Skin epidermis (tissue), 12 donors: Measurements from ENCODE around the gene SUN3.

Experiments used
- H3K27ac ChIP-seq, 21 experiments: fragments of 200-600 bp; sonication (generic) in 11 of 21; one replicate each; pipeline ENCODE4 v1.5.0; 2020; ENCODE audit warnings: mild to moderate bottlenecking in 3 of 21, inconsistent platforms in 2 of 21, moderate library complexity in 2 of 21
- H3K4me3 ChIP-seq, 7 experiments: fragments of 200-600 bp; sonication (generic) in 2 of 7; one replicate each; pipeline ENCODE4 v1.5.0; 2020; ENCODE audit warnings: inconsistent platforms in 2 of 7, mild to moderate bottlenecking in 2 of 7, moderate library complexity in 1 of 7

SUN3 gene

GRCh38 chr7:48028938-48029337 lies at the start of gene SUN3:
TSS of gene SUN3 (minus strand) at chr7:48029107. CDS start at chr7:48028938, 169 bp downstream.
- H3K4me3 ChIP-seq, result no peak within 1 kb of the TSS

GRCh38 chr7:48078470-48078869 lies 49.6 kb upstream of the SUN3 start:
- H3K27ac ChIP-seq, result no peak overlapping the region

More at GRCh38 chr7:48028938-48029337, at the start of gene SUN3:
- no peak within 1 kb of the TSS for H3K27ac ChIP-seq

GRCh38 chr7:48077423-48077822 lies 48.5 kb upstream of the SUN3 start:
- no peak overlapping the region for H3K4me3 ChIP-seq
- H3K27ac ChIP-seq, result no peak overlapping the region

More at GRCh38 chr7:48078470-48078869, 49.6 kb upstream of the SUN3 start:
- H3K4me3 ChIP-seq, result no peak overlapping the region

GRCh38 chr7:48074204-48074654 lies 45.3 kb upstream of the SUN3 start:
- no peak overlapping the region for H3K4me3 ChIP-seq
- no peak overlapping the region for H3K27ac ChIP-seq

- no peak overlapping the region for H3K4me3 ChIP-seq
- H3K27ac ChIP-seq, result no peak overlapping the region
These were observed 38.6 kb upstream of the SUN3 start for GRCh38 chr7:48067475-48067874.

- Histone ChIP-seq H3K27ac (no peak overlapping the region), H3K4me3 (no peak overlapping the region)
These were observed 35.1 kb upstream of the SUN3 start for GRCh38 chr7:48063985-48064384.

GRCh38 chr7:48059706-48060105 lies 30.8 kb upstream of the SUN3 start:
- H3K27ac ChIP-seq, result no peak overlapping the region
- H3K4me3 ChIP-seq, result no peak overlapping the region

- H3K4me3 ChIP-seq, result no peak overlapping the region
- no peak overlapping the region for H3K27ac ChIP-seq
These were observed 30.1 kb upstream of the SUN3 start for GRCh38 chr7:48058990-48059389.

GRCh38 chr7:48053736-48054135 lies 24.8 kb upstream of the SUN3 start:
- peak overlapping the region in 1 of 21 experiments; percentile 16 for H3K27ac ChIP-seq
- no peak overlapping the region for H3K4me3 ChIP-seq

- H3K4me3 ChIP-seq, result no peak overlapping the region
- no peak overlapping the region for H3K27ac ChIP-seq
These were observed 23.8 kb upstream of the SUN3 start for GRCh38 chr7:48052748-48053147.

GRCh38 chr7:48049850-48050249 lies 20.9 kb upstream of the SUN3 start:
- Histone ChIP-seq H3K4me3 (no peak overlapping the region), H3K27ac (peak overlapping the region in 2 of 21 experiments; percentile 11 to 16)

- Histone ChIP-seq H3K4me3 (no peak overlapping the region), H3K27ac (no peak overlapping the region)
These were observed 19.2 kb upstream of the SUN3 start for GRCh38 chr7:48048113-48048512.

- no peak overlapping the region for H3K27ac ChIP-seq
- no peak overlapping the region for H3K4me3 ChIP-seq
These were observed 17.6 kb upstream of the SUN3 start for GRCh38 chr7:48046458-48046857.

GRCh38 chr7:48045195-48045765 lies 16.4 kb upstream of the SUN3 start:
- H3K27ac ChIP-seq, result no peak overlapping the region

GRCh38 chr7:48042636-48043035 lies 13.7 kb upstream of the SUN3 start:
- Histone ChIP-seq H3K4me3 (no peak overlapping the region), H3K27ac (no peak overlapping the region)

More at GRCh38 chr7:48045195-48045765, 16.4 kb upstream of the SUN3 start:
- no peak overlapping the region for H3K4me3 ChIP-seq

- Histone ChIP-seq H3K4me3 (no peak overlapping the region), H3K27ac (peak overlapping the region in 2 of 21 experiments; percentile 25 to 39)
These were observed 13.3 kb upstream of the SUN3 start for GRCh38 chr7:48042216-48042615.

- H3K27ac ChIP-seq, result peak overlapping the region in 2 of 21 experiments; percentile 25 to 39
- no peak overlapping the region for H3K4me3 ChIP-seq
These were observed 12.7 kb upstream of the SUN3 start for GRCh38 chr7:48041653-48041970.

- Histone ChIP-seq H3K4me3 (no peak overlapping the region), H3K27ac (peak overlapping the region in 2 of 21 experiments; percentile 11 to 25)
These were observed 12.2 kb upstream of the SUN3 start for GRCh38 chr7:48040944-48041652.

- H3K4me3 ChIP-seq, result no peak overlapping the region
- no peak overlapping the region for H3K27ac ChIP-seq
These were observed 10.1 kb upstream of the SUN3 start for GRCh38 chr7:48038815-48039506.

- H3K27ac ChIP-seq, result no peak overlapping the region
- peak overlapping the region; percentile 26 to 50 (median 42) for H3K4me3 ChIP-seq
These were observed 7.1 kb upstream of the SUN3 start for GRCh38 chr7:48035967-48036478.
